ENCODE data around the gene SLC25A48. TPM values are rescaled to one million over a fixed set of nuclear protein-coding genes. Genes with fewer than 3 reads are reported as not detected.

SLC25A48 gene
- total RNA-seq, 4 donors from 2014 or later: 1.7 to 5.7 (median 3.1) TPM

GRCh38 chr5:135814316-135814715, 20.1 kb upstream of the SLC25A48 start:
- DNase-seq (ENCODE audit: low spot score in 2 of 2): no peak
- WGBS: 83% methylated on average over 3 of the region's 3 CpGs
- H3K36me3 ChIP-seq: no peaks in the 10 kb centered on the region
- H3K9me3 ChIP-seq: no peaks in the 10 kb centered on the region
- no peaks in the 10 kb centered on the region for H3K4me1 ChIP-seq
- no peak overlapping the region for H3K27ac ChIP-seq
- H3K4me3 ChIP-seq: no peak overlapping the region
- no peaks in the 10 kb centered on the region for H3K27me3 ChIP-seq
- TF ChIP-seq POLR2AphosphoS5 (IDR thresholded peaks at IDR 0.05) (no peak), EP300 (IDR thresholded peaks at IDR 0.05) (no peak)

- H3K4me1 ChIP-seq: no peaks in the 10 kb centered on the region
- H3K36me3 ChIP-seq: no peaks in the 10 kb centered on the region
- H3K27me3 ChIP-seq: no peaks in the 10 kb centered on the region
- H3K4me3 ChIP-seq: no peak overlapping the region
- DNase-seq (ENCODE audit: low spot score in 2 of 2): no peak
- H3K27ac ChIP-seq: no peak overlapping the region
- H3K9me3 ChIP-seq: no peaks in the 10 kb centered on the region
- 79% methylated on average over 2 of the region's 3 CpGs for WGBS
- no peak for TF ChIP-seq POLR2A (IDR thresholded peaks at IDR 0.05)
- TF ChIP-seq EP300 (IDR thresholded peaks at IDR 0.05): no peak
- no peak for TF ChIP-seq CTCF (IDR thresholded peaks at IDR 0.05)
- TF ChIP-seq POLR2AphosphoS5 (IDR thresholded peaks at IDR 0.05): no peak
Observed at GRCh38 chr5:135814812-135815211, 19.7 kb upstream of the SLC25A48 start.

GRCh38 chr5:135821061-135821801, 13.2 kb upstream of the SLC25A48 start:
- Histone ChIP-seq H3K9me3 (no peaks in the 10 kb centered on the region), H3K4me1 (peaks cover 3% of the 10 kb centered on the region), H3K36me3 (no peaks in the 10 kb centered on the region), H3K4me3 (no peak overlapping the region), H3K27ac (no peak overlapping the region), H3K27me3 (no peaks in the 10 kb centered on the region)
- no peak for DNase-seq (ENCODE audit: low spot score in 2 of 2)
- WGBS: 72% methylated on average over 5 of the region's 5 CpGs
- no peak for TF ChIP-seq POLR2AphosphoS5 (IDR thresholded peaks at IDR 0.05)
- no peak for TF ChIP-seq EP300 (IDR thresholded peaks at IDR 0.05)
- no peak for TF ChIP-seq CTCF (IDR thresholded peaks at IDR 0.05)
- no peak for TF ChIP-seq POLR2A (IDR thresholded peaks at IDR 0.05)

GRCh38 chr5:135821802-135822201, 12.7 kb upstream of the SLC25A48 start:
- TF ChIP-seq EP300 (IDR thresholded peaks at IDR 0.05) (no peak), POLR2AphosphoS5 (IDR thresholded peaks at IDR 0.05) (no peak), CTCF (IDR thresholded peaks at IDR 0.05) (no peak), POLR2A (IDR thresholded peaks at IDR 0.05) (no peak)
- no peak for DNase-seq (ENCODE audit: low spot score in 2 of 2)
- no peaks in the 10 kb centered on the region for H3K9me3 ChIP-seq
- H3K4me3 ChIP-seq: no peak overlapping the region
- peaks cover 3% of the 10 kb centered on the region for H3K4me1 ChIP-seq
- H3K27me3 ChIP-seq: no peaks in the 10 kb centered on the region
- WGBS: 60% methylated on average over 2 of the region's 7 CpGs
- no peak overlapping the region for H3K27ac ChIP-seq
- H3K36me3 ChIP-seq: no peaks in the 10 kb centered on the region

- Histone ChIP-seq H3K36me3 (no peaks in the 10 kb centered on the region), H3K4me3 (no peak overlapping the region), H3K27ac (no peak overlapping the region), H3K27me3 (no peaks in the 10 kb centered on the region), H3K9me3 (no peaks in the 10 kb centered on the region), H3K4me1 (peaks cover 3% of the 10 kb centered on the region)
- DNase-seq (ENCODE audit: low spot score in 2 of 2): no peak
- WGBS: 71% methylated on average over 2 of the region's 2 CpGs
- TF ChIP-seq EP300 (IDR thresholded peaks at IDR 0.05) (no peak), CTCF (IDR thresholded peaks at IDR 0.05) (no peak), POLR2AphosphoS5 (IDR thresholded peaks at IDR 0.05) (no peak), POLR2A (IDR thresholded peaks at IDR 0.05) (no peak)
Observed at GRCh38 chr5:135822286-135822685, 12.2 kb upstream of the SLC25A48 start.
